GM23338 (cell line): ENCODE data around the gene GPRASP3. TPM values are rescaled to one million over a fixed set of nuclear protein-coding genes. Genes with fewer than 3 reads are reported as not detected.
A peak's percentile ranks its signal among the peaks of the same experiment; 100 is the strongest.

Experiments used
- ATAC-seq: fragments of 200-7000 bp; cut with Tn5 transposase; 3 replicates; pipeline ENCODE4 v1.9.1; 2020
- DNase-seq: peaks from one replicate; pipeline ENCODE4 v3.0.0-alpha.2; 2015; ENCODE audit warnings: low spot score
- H2AFZ ChIP-seq: fragments of 200-600 bp; sonication (generic); 2 replicates; pipeline ENCODE4 v1.8.0; 2016; ENCODE audit warnings: antibody characterized with exemption, mild to moderate bottlenecking, moderate library complexity
- H3F3A ChIP-seq: fragments of 200-600 bp; sonication (generic); replicated peaks from 2 replicates; pipeline ENCODE4 v1.8.0; 2017; ENCODE audit warnings: antibody characterized with exemption, mixed run types, low read depth
- H3K27ac ChIP-seq: fragments of 200-600 bp; sonication (generic); 2 replicates; pipeline ENCODE4 v1.6.1; 2016; ENCODE audit warnings: low read depth
- H3K27me3 ChIP-seq: fragments of 200-600 bp; sonication (generic); 2 replicates; pipeline ENCODE4 v1.8.0; 2016; ENCODE audit warnings: mild to moderate bottlenecking, mixed run types, moderate library complexity; ENCODE audit not compliant: insufficient read depth
- H3K36me3 ChIP-seq: fragments of 200-600 bp; sonication (generic); 2 replicates; pipeline ENCODE4 v1.8.0; 2016; ENCODE audit warnings: mild to moderate bottlenecking; ENCODE audit not compliant: insufficient read depth
- H3K4me1 ChIP-seq: fragments of 200-600 bp; sonication (generic); 2 replicates; pipeline ENCODE4 v1.8.0; 2016; ENCODE audit warnings: mild to moderate bottlenecking, moderate library complexity; ENCODE audit not compliant: insufficient read depth
- H3K4me2 ChIP-seq: fragments of 200-600 bp; sonication (generic); 2 replicates; pipeline ENCODE4 v1.7.1; 2017; ENCODE audit warnings: mixed run types
- H3K4me3 ChIP-seq: fragments of 200-600 bp; sonication (generic); 2 replicates; pipeline ENCODE4 v1.6.1; 2016; ENCODE audit warnings: mixed run types
- H3K79me2 ChIP-seq: fragments of 200-600 bp; sonication (generic); replicated peaks from 2 replicates; pipeline ENCODE4 v1.8.0; 2017; ENCODE audit warnings: mild to moderate bottlenecking; ENCODE audit not compliant: insufficient read depth
- H3K9me2 ChIP-seq: fragments of 200-600 bp; sonication (generic); 2 replicates; pipeline ENCODE4 v1.8.0; 2017; ENCODE audit not compliant: insufficient read depth
- H4K20me1 ChIP-seq: fragments of 200-600 bp; sonication (generic); replicated peaks from 2 replicates; pipeline ENCODE4 v1.8.0; 2017; ENCODE audit warnings: mild to moderate bottlenecking; ENCODE audit not compliant: insufficient read depth
- H3K27ac Mint-ChIP-seq: 2 replicates; pipeline ENCODE4 v1.8.0; 2020; ENCODE audit warnings: inconsistent platforms, mild to moderate bottlenecking, moderate library complexity, mixed read lengths
- H3K27me3 Mint-ChIP-seq: 3 replicates; pipeline ENCODE4 v1.8.0; 2022; ENCODE audit warnings: low read depth, mild to moderate bottlenecking, moderate library complexity, mixed read lengths, inconsistent platforms; ENCODE audit not compliant: insufficient read depth, poor library complexity
- H3K36me3 Mint-ChIP-seq: 3 replicates; pipeline ENCODE4 v1.8.0; 2021; ENCODE audit warnings: low read depth, mild to moderate bottlenecking, inconsistent platforms, moderate library complexity, mixed read lengths
- H3K4me1 Mint-ChIP-seq: 3 replicates; pipeline ENCODE4 v1.8.0; 2020; ENCODE audit warnings: mild to moderate bottlenecking, inconsistent platforms, mixed read lengths
- H3K4me3 Mint-ChIP-seq: 3 replicates; pipeline ENCODE4 v1.8.0; 2021; ENCODE audit warnings: moderate library complexity, mild to moderate bottlenecking, inconsistent platforms, mixed read lengths
- H3K9me3 Mint-ChIP-seq: 3 replicates; pipeline ENCODE4 v1.8.0; 2020; ENCODE audit warnings: moderate library complexity, mild to moderate bottlenecking, inconsistent platforms, mixed read lengths
- CREB1 ChIP-seq: fragments of 250-450 bp; sonication (Bioruptor Pico); IDR thresholded peaks from 2 replicates; pipeline ENCODE4 v1.5.0; 2020; ENCODE audit warnings: low read depth, mild to moderate bottlenecking, moderate library complexity
- EZH2 ChIP-seq: fragments of 200-600 bp; sonication (generic); IDR thresholded peaks from one replicate; pipeline ENCODE4 v1.8.0; 2017; ENCODE audit warnings: antibody characterized with exemption, mild to moderate bottlenecking, low read depth; ENCODE audit not compliant: unreplicated experiment
- POLR2AphosphoS5 ChIP-seq: IDR thresholded peaks from 2 replicates; pipeline ENCODE4 v1.6.1; 2016; ENCODE audit warnings: antibody characterized with exemption, low read depth
- STAT1 ChIP-seq: IDR thresholded peaks from one replicate; pipeline ENCODE4 v1.6.1; 2016; ENCODE audit warnings: antibody characterized with exemption; ENCODE audit not compliant: unreplicated experiment
- polyA plus RNA-seq: library from polyadenylated mRNA; unstranded; fragments of >200 nt; fragmentation: Nextera tagmentation; extraction: Ambion mirVana; gene quantifications from 2 replicates; pipeline ENCODE4 v1.2.1, GENCODE V29; 2016
- small RNA-seq: library from RNA; depleted of rRNA; stranded (forward); fragments of <200 nt; gene quantifications from one replicate; pipeline ENCODE3, GENCODE V24; 2014; ENCODE audit warnings: low replicate concordance
- total RNA-seq: library from RNA; depleted of rRNA; stranded (reverse); fragments of >200 nt; shearing (Covaris generic); gene quantifications from 2 replicates; pipeline ENCODE4 v1.2.3, GENCODE V29; 2014; rRNA removed

The GPRASP3 gene
- total and polyA plus RNA-seq, 2 experiments from 2014 or later, result 7.9 to 18.2 TPM

DNA sequence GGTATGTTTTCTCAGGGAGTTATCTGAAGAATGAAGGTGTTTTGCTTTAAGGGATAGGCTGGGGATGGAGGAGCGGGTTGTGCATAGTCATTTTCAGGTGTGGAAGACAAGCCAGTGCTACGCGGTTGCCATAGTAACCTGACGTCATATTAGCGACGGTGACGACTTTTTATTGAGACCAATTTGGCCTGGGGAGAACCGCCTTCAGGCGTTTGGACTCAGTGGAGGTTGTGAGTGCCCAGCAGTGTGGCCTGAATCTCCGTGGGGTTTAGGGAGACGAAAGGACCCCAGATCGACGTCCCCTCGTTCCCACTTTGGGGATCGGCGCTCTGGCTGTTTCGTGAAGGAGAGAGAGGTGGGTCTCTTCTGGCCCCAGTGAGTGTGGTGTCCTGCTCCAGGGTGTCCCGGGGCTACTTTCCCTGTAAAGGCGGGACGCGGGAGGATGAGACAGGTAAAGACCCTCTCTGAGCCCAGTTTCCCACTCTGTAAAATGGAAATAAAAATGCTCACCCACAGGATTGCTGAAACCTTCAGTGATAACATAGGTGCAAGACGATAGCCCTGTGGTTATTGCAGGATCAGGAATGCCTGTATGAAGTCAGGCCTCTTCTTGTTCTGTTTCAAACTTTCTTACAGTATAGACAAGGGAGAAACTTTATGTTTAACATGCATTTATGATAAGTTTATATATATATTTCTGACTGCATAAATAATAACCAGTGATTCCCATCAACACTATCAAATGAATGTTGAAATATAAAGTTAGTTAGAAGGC, 48.6 kb downstream of the GPRASP3 start:
- no peaks in the 10 kb centered on the region for H3K27me3 ChIP-seq
- H3K36me3 Mint-ChIP-seq, result peaks cover 4% of the 10 kb centered on the region; the same call in 1 of the 3 replicates
- no peaks in the 10 kb centered on the region for H3F3A ChIP-seq
- H3K27ac Mint-ChIP-seq, result peak overlapping the region; percentile 100
- H3K9me3 Mint-ChIP-seq, result no peaks in the 10 kb centered on the region
- H3K9me2 ChIP-seq, result no peaks in the 10 kb centered on the region
- TF ChIP-seq POLR2AphosphoS5 (peak; percentile 69), STAT1 (no peak), EZH2 (no peak), CREB1 (CRISPR knock-in tag) (peak; percentile 97)
- H3K4me2 ChIP-seq, result peak overlapping the region; percentile 85
- peaks cover 4% of the 10 kb centered on the region for H3K27me3 Mint-ChIP-seq
- DNase-seq (peak; percentile 88), ATAC-seq (peak; percentile 90)
- peak overlapping the region; percentile 96 for H3K4me3 Mint-ChIP-seq
- no peaks in the 10 kb centered on the region for H3K36me3 ChIP-seq
- H3K4me1 ChIP-seq, result no peaks in the 10 kb centered on the region; the same call in 1 of the 2 replicates
- H3K4me3 ChIP-seq, result peak overlapping the region; percentile 75
- H4K20me1 ChIP-seq, result no peaks in the 10 kb centered on the region
- H3K4me1 Mint-ChIP-seq, result peaks cover 4% of the 10 kb centered on the region; the same call in 1 of the 3 replicates
- H3K79me2 ChIP-seq, result peaks cover 21% of the 10 kb centered on the region
- peak overlapping the region; percentile 84; the same call in 1 of the 2 replicates for H2AFZ ChIP-seq
- peak overlapping the region; percentile 85; the same call in 1 of the 2 replicates for H3K27ac ChIP-seq

Small RNA genes within 50 kb of the gene (small RNA-seq; reads per million reads assigned to genes)
- 0.07 reads per million for gene RNU6-589P

Other genes with a start within 250 kb of the GPRASP3 start
- gene TCP11X2, start 248.9 kb upstream of the GPRASP3 start, total RNA-seq, result 0.97 and 1.6 TPM in 2 replicates
- 0.81 and 1.1 TPM in 2 replicates for gene TCP11X2, start 248.9 kb upstream of the GPRASP3 start, polyA plus RNA-seq
- 81.3 and 89.1 TPM in 2 replicates for gene TMSB15A, start 204.0 kb upstream of the GPRASP3 start, total RNA-seq
- gene TMSB15A, start 204.0 kb upstream of the GPRASP3 start, polyA plus RNA-seq, result 230 and 247 TPM in 2 replicates
- 8.9 and 18.6 TPM in 2 replicates for gene ARMCX5, start 121.2 kb upstream of the GPRASP3 start, total RNA-seq
- 5.5 and 6.6 TPM in 2 replicates for gene ARMCX5, start 121.2 kb upstream of the GPRASP3 start, polyA plus RNA-seq
- 1.9 and 2.6 TPM in 2 replicates for gene GPRASP1, start 69.3 kb upstream of the GPRASP3 start, total RNA-seq
- gene GPRASP1, start 69.3 kb upstream of the GPRASP3 start, polyA plus RNA-seq, result 0.33 and 0.45 TPM in 2 replicates
- gene GPRASP2, start 8.3 kb upstream of the GPRASP3 start, total RNA-seq, result 18.0 and 22.4 TPM in 2 replicates
- 4.0 and 4.9 TPM in 2 replicates for gene GPRASP2, start 8.3 kb upstream of the GPRASP3 start, polyA plus RNA-seq
- 0.83 and 1.6 TPM in 2 replicates for gene RAB40AL, start 216.5 kb downstream of the GPRASP3 start, total RNA-seq
- gene RAB40AL, start 216.5 kb downstream of the GPRASP3 start, polyA plus RNA-seq, result 0.34 and 0.40 TPM in 2 replicates